ENCODE results near the gene LYZL6.
"Not testable (repeated sequence)": the region's sequence is repeated elsewhere in the genome, so short reads cannot be mapped to it uniquely, and the experiment has no call there.

The LYZL6 gene

DNA sequence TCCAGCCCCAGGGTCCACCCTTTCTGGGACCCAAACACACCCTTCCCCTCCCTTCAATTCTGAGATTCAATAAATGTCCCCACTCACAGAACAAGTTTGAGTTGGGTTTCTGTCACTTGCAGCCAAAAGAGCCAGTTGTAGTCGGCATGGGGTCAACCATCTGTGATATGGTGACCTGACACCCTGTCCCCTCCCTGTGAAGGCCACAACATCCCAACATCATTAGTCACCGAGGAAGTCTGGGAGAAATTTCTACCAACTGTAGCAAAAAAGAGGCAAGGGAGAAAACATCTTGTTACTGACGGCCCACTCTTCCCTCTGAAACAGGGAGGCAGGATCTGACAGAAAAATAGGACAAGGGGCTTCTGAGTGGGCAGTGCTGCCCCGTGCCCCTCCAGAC is 638 bp upstream of the LYZL6 start:
- no peak for DNase-seq

DNA sequence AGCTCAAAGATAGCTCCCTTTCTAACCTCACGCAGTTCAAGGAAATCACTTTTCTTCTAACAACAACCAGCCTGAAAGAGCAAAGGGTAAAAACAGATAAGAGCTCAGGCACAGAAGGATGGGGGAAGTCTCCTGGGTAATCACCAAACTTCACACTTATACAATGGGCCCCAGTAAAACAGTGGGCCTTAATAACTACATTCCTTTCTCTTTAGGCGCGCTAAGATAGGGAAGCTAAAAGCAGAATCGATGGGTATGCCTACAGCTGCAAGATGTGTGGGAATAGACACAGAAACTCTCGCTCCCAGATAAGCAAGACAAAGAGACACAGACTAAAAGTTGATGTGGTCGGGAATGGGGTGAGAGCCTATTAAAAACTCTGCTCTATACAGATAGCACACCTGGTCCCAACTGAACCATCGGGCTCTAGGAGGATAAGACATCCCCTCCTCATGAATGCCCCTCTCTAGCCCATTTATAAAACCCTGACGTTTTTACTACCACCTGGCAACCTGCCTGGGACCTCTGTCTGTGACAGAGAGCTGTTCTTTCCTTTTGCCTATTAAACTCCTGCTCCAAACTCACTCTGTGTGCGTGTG is 826 bp downstream of the LYZL6 start:
- no peak for DNase-seq

- DNase-seq = not testable (repeated sequence)
Measured at GRCh38 chr17:35938492-35938891, 5.0 kb downstream of the LYZL6 start.

DNA sequence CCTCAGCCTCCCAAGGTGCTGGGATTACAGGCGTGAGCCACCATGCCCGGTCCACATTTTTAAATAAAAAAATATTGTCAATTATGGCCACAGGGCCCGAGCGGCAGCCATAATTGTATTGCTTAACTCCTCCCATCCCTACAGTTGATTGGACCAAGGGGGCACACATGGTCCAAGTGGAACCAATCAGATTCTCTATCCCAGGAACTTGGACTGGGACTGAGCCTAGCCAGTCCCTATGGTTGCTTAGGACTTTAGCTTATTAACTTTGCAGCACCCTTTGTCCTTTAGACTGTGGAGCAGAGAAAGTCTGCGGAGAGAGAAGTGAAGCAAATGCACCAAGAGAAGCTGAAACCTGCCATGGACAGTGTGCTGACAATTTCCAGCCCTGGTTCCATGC is 7.5 kb downstream of the LYZL6 start:
- no peak for DNase-seq

DNA sequence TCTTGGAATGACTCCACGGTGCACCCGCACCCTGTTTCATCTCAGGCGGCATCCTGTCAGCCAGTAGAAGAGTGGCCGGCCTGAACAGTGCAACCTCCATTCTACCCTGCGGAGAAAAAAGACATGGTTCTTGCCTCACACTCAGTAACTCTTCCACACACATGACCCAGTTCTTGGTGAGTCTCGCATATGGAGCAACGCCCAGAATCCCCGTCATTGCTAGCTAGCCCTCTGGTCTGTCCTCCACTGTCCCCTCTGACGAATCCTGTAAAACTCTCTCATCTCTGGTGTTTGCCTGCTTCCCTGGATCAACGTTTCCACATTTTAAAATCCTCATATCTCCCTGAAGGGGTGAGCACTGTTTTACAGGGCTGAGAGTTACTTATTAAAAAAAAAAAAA is 8.8 kb downstream of the LYZL6 start:
- no peak for DNase-seq

DNA sequence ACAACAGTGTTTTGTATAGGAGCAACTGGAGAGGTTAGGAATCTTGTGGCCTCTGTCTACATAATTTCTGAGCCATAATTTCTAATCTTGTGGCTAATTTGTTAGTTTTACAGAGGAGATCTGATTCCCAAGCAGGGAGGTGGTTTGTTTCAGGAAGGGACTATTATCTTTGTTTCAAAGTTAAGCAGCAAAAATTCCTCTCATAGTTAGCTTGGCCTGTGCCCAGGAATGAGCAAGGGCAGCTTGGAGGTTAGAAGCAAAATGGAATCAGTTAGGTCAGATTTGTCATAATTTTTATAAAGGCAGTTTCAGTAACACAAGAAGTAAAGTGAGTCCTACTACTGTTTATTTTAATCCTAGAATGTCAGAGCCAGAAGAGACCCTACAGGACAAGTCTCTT is 10.9 kb downstream of the LYZL6 start:
- DNase-seq = no peak

DNA sequence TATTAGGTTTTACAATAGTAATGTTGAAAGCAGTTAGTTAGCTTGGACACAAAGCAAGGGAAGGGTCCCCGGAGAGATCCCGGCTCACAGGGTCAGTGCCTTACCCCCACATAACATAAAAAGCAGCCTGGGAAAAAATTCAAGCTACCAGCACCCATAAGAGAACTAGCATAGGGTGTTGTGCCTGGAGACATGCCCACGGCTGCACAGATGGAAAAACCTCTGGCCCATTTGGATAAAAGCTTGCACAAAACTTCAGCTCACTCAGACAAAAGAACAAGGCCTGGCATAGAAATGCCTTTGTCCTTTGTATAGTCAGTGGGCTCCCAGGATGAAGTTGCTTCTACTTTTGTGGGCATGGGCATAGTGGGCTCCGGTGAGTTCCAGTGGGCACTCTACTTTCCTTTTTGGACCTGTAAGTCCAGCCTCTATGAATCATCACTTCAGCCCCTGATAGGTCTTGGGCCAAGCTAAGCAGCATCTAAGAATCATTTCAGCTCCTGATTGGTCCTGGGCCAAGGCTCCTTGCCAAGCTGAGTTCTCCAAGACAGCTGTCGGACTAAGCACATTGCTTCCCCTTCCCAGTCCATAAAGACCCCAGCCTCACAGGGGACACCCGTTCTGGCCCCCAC is 11.6 kb downstream of the LYZL6 start:
- no peak for DNase-seq

DNA sequence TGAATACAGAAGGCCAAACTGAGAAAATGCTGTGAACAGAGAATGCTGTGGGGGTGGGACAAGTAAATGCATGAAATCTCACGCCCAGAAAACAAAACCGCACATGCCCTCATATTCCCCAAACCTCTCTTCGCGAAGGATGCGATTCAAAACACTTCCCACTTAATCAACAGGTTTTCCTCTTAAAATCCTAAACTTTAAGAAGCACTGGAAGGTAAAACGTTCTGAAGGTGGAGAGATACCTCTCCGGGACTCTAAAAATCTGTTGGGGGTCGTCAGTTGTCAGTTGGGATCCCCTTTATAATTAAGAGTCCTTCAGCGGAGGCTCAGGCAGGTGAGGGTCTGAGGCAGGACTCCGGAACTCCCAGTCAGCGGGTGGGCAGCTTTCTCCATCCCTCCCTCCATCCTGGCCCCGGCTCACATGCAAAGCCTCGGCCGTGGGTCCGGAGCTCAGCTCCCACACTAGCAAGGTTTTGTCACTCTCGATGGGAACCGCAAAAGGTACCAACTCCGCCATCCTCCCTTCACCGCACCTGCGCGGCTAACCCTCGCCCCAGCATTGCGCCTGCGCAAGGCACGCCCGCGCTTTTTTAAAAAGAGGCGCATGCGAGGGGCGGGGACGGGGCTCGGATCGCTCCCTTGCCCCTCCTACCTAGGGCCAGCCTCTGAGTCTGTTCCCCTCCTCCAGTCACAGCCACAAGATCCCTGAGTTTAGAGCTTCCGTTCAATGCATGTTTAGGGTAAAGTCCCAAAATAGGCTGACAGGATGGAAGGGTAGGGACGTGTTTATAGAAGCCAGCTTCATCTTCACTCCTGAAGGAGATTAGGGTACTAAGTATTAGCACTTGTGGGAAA is 13.1 kb downstream of the LYZL6 start, which contains the start of gene RDM1:
Gene RDM1 (minus strand): TSS at position 563 of the 855 bp plus-strand sequence. CDS start 46 bp downstream, at position 517.
- DNase-seq = peak; percentile 68

DNA sequence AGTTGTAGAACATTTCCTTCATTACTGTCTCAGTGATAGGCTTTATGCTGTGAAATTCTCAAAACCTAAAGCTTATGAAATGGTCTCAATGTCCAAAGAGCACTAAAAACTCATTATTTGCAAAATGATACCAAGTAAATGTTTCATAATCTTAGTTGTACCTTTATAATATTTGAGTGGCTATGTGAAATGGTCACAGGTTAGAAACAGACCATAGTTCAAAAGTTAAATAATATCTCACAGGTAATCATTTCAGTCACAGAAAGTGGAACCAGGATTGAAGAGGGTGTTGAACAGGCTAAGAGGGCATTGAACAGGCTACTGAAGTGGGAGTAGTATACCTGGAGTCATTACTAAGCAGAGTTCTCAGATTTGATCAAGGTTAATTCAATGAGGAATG is 15.8 kb downstream of the LYZL6 start:
- DNase-seq = no peak

GRCh38 chr17:35923609-35924114 is 19.9 kb downstream of the LYZL6 start:
- no peak for DNase-seq

DNA sequence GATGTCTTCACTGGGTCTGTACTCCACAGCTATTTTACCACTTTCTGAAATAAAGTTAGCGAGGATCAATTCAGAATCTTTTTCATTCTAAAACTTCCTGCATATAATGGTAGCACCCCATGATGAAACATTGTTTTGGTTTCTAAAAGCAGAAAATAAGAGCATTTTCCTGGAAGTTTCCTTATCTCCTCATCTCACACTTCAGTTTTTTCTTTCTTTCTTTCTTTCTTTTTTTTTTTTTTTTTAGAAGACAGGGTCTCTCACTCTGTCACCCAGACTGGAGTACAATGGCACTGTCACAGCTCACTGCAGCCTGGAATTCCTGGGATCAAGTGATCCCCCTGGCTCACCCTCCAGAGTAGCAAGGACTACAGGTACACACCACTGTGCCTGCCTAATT is 23.3 kb downstream of the LYZL6 start:
- no peak for DNase-seq

DNA sequence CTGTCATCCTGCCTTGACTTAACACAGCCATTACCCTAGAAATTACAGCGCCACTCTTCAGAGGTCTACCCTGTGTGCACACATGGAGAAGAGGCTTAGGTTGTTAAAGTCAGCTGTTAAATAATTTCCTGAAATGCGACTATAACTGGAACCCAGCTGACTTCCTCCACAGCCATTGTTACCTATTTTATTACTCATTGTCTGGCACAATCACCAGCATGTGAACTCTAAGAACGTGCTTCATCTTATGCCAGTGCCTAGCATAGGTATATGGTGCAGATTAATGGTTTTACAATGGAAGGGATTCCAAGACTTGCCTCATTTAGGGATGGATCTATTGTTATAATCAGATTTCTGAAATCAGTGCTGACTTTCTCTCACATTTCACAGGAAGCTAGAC is 24.8 kb downstream of the LYZL6 start:
- no peak for DNase-seq

- no peak for DNase-seq
Measured at GRCh38 chr17:35917519-35918213, 25.8 kb downstream of the LYZL6 start.

DNA sequence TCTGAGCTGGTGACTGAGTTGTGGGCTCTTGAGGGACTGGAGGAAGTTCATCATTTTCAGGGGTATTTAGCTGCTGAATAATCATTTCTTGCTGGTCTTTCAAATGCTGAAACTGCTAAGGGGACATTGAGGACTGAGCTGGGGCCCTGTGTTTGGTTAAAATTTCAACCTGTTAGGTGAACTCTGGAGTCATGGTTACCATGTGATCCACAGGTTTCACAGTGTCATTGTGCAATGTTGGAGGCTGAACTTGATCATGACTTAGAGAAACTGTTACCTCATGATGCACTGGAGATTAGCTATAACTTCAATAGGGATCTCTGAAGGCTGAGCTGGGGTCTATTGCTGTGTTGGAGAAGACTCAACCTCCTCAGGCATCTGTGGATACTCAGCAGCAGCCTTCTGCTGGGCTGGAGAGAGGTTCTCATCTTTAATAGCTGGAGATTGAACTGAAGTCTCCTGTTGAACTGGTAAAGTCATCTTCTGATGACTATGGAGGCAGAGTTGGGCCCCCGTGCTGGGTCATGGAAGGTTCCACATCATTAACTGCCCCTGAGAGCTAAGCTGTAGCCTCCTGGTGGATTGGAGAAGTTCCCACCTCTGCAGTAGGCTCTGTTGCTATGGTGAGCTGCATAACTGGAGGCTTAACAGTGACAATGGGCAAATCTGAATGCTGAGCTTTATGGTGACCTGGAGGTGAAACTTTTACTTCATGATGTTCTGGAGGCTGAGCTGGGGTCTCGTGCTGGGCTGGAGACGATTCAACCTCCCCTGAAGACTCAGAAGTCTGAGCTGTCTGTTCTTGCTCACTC is 28.2 kb downstream of the LYZL6 start:
- no peak for DNase-seq

- DNase-seq = no peak
Measured at GRCh38 chr17:35914354-35914753, 29.2 kb downstream of the LYZL6 start.

DNA sequence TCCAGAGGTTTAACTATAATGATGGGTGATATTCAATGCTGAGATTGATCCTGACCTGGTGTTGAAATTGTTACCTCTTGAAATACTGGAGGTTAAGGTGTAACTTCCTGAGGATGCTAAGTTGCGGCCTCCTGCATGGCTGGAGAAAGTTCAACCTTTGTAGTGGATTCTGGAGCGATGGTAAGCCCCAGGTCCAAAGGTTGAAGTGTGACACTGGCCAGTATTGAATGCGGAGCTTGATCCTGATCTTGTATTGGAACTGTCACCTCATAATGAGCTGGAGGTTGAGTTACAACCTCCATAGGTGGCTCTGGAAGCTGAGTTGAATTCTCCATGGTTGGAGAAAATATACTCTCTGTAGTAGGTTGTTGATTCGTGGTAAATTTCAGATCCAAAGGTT is 29.9 kb downstream of the LYZL6 start:
- no peak for DNase-seq

DNA sequence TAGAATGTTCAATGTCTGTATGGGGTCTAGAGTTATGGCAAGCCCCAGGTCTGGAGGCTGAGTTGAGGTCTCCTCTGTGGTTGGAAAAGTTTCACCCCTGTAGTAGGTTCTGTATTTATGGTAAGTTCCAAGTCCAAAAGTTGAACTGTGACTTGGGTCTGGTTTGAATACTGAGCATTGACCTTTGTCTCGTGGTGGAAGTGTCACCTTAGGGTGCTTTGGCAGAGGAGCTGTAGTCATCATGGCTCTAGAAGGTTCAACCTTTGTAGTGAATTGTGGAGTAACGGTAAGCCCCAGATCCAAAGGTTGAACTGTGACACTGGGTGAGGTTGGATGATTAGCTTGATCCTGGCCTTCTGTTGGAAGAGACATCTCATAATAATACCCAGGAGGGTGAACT is 30.6 kb downstream of the LYZL6 start:
- DNase-seq = no peak

DNA sequence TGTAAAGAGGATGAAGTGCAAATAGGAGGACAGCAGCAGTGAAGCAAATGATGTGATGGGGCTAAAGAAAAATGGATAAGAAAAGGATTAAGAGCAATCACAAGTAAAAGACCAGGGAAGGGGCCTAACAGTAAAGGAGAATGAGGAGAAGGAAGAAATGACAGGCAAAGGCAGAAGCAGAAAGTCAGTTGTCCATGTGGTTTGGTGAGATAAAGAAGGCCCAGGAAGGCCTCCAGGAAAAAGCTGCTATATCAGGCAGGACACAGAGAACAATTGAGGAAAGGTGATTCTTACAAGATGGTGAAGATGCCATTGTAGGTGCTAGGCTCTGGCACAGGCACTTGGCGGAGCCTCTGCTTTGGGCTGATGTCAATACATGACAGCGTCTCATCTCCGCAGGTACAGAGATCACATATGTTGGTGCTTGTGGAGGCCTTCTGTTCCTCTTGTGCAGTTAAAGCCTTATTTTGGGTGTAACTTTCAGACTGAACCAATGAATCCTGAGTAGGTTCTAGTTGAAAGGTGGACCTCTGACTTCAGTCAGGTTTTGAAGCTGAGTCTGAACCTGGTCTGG is 31.1 kb downstream of the LYZL6 start:
- DNase-seq = no peak

DNA sequence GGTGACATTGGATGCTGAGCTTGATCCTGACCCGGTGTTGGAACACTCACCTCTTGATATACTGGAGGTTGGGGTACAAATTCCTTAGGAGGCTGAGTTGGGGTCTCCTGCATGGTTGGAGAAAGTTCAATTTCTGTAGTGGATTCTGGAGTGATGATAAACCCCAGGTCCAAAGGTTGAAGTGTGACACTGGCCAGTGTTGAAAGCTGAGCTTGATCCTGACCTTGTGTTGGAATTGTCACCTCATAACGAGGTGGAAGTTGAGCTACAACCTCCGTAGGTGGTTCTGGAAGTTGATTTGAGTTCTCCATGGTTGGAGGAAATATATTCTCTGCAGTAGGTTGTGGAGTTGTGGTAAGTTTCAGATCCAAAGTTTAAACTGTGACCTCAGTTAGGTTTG is 34.1 kb downstream of the LYZL6 start:
- no peak for DNase-seq

GRCh38 chr17:35907691-35908090 is 35.8 kb downstream of the LYZL6 start:
- no peak for DNase-seq

DNA sequence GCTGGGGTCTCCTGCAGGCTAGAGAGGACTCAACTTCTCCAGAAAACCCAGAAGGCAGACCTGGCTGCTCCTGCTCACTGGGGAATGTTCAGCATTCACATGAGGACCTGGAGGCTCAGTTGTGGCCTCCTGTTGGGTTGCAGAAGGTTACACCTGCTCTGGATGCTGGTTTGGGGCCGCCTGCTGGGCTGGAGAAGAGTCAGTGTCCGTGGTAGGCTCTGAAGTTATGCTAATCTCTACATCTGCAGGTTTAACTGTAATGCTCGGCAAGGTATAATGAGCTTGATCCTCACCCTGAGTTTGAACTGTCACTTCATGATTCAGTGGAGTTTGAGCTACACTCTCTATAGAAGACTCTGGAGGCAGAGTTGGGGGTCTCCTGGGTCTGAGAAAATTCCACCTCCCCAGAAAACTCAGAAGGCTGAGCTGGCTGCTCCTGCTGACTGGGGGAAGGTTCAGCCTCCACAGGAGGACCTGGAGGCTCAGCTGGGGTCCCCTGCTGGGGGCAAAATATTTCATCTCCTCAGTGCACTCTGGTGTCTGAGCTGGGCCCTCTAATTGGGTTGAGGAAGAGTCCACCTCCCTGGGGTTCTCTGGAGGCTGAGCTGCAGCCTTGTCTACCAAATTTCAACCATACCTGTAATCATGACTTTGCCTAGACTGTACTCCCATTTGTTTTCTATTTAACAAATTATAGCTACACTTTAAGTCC is 36.4 kb downstream of the LYZL6 start:
- DNase-seq = no peak

Measured in activated T-cell treated with anti-CD3 and anti-CD28 coated beads for 4 hours (primary cell).